HG02938 (cell line): Measurements from ENCODE around the gene CCDC50.

Experiments used
- ATAC-seq: cut with Tn5 transposase; IDR thresholded peaks from one replicate; pipeline ENCODE4 v1.9.1; 2021; ENCODE audit warnings: mild to moderate bottlenecking, moderate library complexity; ENCODE audit not compliant: unreplicated experiment

Gene CCDC50

DNA sequence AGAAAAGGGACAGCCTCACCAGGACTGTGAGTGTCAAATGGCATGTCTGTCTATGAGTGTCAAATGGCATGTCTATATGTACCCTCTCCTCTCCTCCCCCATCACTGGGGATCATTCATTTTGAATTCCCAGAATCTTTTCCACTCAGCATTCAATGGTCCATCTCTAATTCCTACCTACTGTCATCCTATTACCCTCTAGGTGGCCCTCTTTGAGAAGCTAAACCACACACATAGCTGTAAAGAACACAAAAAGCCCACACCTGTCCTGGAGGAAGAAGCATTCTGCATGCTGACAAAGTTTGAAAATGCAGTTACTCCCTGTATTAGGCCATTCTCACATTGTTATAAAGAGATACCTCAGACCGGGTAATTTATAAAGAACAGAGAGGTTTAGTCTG, 85.5 kb downstream of the CCDC50 start:
- ATAC-seq = no peak

DNA sequence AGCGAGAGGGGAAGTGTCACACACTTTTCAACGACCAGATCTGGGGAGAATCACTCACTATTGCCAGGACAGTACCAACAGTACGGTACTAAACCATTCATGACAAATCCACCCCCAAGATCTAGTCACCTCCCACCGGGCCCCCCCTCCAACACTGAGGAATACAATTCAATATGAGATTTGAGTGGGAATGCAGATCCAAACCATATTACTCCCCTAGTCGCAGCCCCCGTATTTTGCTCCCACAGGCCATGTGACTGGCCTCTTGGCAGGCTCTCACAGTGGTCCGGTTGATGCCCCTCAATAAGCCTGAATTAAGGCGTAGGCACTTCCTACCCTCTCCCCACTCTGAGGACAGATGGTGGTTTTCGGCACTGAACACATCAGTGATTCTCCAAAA, 86.4 kb downstream of the CCDC50 start:
- ATAC-seq = no peak

DNA sequence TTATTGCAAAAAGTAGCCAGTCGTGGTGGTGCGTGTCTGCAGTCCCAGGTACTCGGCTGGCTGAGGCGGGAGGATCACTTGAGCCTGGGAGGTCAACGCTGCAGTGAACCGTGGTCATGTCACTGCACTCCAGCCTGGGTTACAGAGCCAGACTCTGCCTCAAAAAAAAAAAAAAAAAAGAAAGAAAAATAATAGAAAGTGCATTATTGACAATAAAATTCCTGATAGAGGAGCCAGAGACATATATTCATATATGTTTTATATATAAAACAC, 88.2 kb downstream of the CCDC50 start:
- no peak for ATAC-seq

DNA sequence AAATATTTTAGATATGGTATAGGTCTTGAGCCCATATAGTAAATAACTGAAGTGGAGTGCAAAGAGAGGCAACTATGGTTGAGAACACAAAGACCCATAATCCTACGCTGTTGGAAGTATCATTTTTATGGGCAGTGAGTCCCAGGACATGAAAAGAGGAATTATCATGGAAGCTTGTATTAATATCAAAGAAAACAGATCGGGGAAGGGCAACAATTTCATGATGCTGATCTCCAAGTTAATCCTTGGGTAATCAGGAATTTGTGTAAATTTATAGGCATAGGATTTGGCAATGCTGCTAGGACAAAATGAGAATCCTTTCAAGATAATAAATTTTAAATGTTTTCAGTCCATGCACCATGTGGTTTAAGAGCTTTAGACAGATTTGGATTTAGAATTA, 91.6 kb downstream of the CCDC50 start:
- ATAC-seq = no peak

DNA sequence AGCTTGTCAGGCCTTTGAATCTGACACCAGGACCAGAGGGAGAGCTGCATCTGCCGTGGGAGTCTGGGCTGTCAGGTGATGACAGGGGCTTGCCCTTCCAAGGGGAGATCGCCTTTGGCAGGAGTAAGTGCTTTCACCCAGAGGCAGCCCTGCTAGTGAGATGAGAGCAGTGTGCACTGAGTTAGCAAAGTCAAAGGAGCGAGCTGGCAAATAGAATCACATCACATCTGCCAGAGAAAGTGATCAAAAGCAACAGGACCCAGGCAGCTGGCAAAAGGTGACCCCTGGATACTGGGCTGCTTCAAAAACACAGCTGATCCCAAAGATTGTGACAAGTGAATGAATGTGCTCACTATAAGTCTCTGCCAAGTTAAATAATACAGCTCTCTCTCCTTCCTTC, 95.7 kb downstream of the CCDC50 start:
- no peak for ATAC-seq

DNA sequence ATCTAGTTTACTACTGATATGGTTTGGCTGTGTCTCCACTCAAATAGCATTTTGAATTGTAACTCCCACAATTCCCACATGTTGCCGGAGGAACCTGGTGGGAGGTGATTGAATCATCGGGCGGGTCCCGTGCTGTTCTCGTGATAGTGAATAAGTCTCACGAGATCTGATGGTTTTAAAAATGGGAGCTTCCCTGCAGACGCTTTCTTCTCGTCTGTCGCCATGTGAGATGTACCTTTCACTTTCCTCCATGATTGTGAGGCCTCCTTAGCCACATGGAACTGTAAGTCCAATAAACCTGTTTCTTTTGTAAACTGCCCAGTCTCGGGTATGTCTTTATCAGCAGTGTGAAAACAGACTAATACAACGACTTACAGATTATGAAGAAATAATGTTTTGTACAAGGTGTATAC, 96.1 kb downstream of the CCDC50 start:
- no peak for ATAC-seq

DNA sequence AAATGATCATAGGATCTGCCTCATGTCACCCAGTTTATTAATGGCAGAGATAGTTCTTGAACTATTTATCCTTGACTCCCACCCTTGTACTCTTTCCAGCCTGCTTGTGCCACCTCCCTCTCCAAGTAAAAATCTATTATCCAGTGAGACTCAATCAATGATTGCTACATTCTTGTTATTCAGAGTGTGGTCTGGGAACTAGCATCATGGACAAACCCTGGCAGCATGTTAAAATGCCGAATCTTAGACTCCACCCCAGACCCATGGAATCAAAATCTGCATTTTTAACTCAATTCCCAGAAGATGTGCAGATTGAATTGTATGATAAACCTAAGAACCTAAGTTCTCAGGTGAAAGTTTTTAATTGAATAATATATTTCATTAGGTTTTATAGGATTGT, 97.1 kb downstream of the CCDC50 start:
- ATAC-seq = no peak

DNA sequence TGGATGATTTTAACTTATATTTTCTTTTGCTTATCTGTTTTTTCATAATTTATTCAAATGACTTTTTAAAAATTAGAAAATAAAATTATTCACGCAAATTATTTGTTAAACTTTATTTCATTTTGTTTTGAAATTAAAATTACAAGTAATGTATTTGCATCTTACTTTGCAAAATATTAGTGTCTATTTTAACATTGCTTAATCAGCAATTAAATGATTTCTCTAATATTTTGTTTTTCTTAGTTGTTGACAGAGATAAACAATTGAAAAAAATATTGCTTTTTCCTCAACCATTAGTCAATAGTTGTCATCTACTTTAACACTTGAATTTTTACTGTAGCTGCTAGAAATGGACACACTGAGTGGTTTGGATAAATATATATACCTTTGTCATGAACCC, 99.0 kb downstream of the CCDC50 start:
- ATAC-seq = no peak

DNA sequence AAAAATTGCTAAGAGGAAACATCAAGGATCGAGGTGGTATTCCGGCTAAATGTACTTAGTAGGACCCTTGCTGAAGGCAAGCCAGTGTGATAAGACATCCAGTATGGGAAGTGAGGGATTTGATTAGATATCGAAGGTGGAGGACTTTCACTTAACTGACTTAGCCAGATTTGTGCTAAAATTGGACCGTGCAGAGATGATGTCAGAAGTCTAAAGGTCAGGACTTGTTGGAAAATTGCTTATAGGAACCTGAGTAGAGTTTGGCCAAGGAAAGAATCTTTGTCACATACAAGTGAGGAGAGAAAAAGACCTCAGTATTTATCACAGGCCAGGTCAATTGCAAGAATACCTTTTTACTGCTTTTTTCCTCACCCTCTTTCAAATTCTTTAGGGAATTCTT, 100.9 kb downstream of the CCDC50 start:
- ATAC-seq = no peak

DNA sequence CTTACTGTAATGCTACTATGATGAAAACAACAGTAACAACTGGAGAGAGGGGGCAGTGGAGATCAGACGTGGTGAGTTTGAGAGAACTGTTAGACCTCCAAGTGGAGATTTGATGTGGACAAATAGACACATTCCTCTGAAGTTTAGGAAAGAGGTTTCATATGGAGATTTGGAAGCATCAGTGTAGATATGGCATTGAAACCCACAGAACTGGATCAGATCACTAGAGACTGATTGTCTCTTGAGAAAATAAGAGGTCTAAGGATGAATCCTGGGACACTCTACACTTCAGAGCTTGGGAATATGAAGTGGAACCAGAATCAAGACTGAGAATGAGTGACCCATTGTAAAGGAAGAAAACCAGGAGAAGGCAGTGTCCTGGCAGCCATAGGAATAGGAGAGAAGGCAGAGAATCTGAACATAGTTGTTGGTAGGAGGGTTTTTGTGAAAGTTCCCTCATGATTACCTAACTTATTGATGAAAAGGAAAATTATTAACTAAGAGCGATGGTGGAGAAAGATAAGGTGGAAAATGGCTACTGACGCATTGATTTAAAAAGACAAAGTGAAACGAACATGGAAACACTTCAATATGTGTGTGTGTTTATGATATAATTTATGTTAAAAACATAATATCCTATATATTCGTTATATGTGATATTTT, 102.1 kb downstream of the CCDC50 start:
- ATAC-seq = no peak

DNA sequence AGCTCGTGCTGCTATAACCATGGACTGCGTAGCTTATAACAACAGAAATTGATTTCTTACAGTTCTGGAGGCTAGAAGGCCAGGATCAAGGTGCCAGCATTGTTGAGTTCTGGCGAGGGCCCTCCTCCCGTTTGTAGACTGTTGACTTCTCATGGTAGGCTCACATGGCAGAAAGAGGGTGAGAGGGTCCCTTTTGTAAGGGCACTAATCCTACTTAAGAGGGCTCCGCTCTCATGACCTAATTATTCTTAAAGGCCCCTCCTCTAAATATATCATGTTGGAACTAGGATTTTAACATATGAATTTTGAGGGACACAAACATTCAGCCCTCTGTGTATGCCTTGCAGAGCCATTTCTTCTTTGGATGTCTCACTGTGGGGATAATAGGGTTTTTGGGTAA, 103.0 kb downstream of the CCDC50 start:
- no peak for ATAC-seq

DNA sequence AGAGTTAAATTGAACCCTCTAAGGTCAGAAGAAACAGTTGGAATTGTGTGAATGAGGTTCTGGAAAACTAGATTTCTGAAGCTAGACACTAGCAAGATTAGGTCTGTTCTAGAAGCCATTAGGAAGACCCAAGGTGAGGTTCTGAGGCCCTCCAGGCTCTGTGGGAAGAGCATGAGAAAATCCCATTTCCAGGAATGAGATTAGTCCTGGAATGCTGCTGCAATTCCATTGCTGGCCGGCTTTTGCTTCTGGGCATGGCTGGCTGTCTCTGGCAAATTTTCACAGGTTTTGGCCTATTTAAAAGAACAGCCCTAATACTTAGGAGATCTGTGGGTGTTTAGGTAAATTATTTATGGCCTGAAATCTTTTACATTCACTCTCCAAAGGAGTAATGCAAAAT, 104.8 kb downstream of the CCDC50 start:
- no peak for ATAC-seq

DNA sequence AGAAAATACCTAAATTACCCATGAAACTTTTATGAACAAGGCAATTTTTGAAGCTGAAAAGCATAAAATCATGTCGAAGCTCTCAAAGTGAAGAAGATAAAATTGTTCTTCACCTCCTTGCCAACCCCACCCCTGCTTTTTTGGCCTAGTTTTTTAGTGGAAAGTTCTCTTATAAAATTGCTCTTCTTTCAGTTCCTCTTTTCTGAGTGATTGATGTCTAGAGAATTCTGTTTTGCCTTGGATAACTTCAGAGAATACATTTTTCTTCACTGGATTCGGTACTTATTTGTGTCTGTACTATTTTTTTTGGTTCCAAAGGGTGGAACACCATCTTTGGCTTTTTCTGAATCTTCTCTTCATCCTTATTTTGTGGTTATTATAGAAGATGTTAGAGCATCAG, 106.8 kb downstream of the CCDC50 start:
- no peak for ATAC-seq

DNA sequence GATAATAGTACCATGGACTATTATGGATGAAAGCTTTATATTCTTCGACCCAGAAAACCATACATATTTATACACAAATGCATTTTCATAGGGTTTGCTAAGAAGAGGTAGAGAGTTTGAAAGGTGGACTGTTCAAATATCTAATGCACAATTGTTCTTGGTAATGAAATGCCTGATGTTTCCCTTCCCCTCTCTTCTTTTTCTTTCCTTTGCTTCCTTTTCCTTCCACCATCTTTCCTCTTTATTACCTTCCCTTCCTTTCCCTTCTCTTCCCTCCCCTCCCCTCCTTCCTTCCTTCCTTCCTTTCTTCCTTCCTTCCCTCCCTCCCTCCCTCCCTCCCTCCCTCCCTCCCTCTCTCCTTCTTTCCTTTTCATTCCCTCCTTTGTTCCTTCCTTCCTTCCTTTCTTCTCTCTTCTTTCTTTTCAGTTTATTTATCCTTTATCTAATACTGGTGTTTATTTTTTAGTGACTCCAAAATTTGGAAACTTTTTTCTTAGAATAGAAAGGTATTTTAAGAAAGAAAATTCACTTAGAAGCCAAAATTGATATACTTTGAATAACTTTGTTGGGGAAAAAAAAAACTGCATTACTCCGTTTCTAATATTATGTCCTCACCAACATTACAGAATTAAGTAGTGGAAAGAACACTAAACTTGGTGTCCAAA, 109.1 kb downstream of the CCDC50 start:
- no peak for ATAC-seq

DNA sequence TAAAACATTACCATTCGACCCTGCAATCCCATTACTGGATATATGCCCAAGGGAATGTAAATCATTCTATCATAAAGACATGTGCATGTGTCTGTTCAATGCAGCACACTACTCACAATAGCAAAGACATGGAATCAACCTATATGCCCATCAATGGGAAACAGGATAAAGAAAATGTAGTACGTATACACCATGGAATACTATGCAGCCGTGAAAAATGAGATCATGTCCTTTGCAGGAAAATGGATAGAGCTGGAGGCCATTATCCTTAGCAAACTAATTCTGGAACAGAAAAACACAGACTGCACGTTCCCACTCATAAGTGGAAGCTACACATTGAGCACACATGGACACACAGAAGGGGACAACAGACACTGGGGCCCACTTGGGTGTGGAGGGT, 111.3 kb downstream of the CCDC50 start:
- ATAC-seq = no peak

DNA sequence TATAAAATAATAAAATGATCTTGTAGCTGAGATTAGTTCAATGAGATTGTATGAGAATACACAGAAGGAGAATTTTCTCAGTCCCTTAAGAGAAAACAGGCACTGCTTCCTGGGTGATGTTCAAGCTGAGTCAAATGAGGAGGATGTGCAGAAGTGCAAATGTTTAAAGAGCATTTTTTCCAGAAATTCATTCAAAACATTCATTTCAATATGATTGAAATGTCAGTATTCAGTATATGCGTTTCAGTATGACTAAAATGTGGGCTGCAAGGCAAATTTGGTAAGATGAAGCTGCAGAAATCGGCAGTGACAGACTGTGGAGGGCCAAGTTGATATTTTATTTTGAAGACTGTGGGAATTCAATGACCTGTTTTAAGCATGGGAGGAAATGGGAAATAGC, 112.5 kb downstream of the CCDC50 start:
- ATAC-seq = no peak

DNA sequence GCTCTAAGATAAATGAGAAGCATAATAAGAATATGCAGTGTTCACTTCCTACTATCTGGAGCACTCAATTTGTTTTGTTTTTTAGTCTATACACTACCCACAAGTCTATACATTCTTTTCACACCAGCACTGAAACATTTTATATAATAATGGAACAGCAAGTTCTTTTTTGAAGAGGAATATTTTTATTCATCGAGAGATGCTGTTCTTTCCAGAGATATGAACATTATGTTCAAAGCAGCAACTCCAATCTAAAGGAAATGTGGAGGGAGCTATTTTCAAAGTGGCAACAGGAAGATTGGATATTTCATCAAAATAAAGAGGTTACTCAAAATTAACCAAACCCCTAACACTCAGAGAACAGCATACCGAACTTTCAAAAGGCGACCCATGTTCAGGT, 115.4 kb downstream of the CCDC50 start:
- no peak for ATAC-seq
